ENCODE results near the gene FOXP1.

The FOXP1 gene

DNA sequence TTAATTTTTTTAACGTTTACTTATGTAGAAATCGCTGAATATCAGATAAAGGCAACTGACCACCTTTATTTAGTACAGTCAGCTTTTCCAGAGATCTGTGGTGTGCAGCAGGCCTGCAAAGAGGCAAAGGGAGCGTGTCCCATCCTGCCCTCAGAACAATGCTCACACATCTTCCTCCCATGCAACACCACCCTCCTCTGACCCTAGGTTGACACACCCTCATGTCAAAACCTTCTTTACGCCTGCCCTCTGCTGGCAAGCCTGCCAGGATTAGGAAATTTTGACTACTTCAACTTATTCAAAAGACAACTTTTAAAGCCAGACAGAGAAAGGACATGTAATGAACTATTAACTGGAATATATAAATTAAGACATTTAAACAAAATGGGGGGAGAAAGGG, 513.7 kb downstream of the FOXP1 start:
- no peak for DNase-seq (ENCODE audit: extremely low read depth, insufficient read length)
- no peak overlapping the region for H3K4me3 ChIP-seq (replicated peaks; ENCODE audit: low read depth, low read length)
- TF ChIP-seq CTCF (IDR thresholded peaks at IDR 0.05; ENCODE audit: insufficient read depth, low read length, poor library complexity, severe bottlenecking) = peak; percentile 31

DNA sequence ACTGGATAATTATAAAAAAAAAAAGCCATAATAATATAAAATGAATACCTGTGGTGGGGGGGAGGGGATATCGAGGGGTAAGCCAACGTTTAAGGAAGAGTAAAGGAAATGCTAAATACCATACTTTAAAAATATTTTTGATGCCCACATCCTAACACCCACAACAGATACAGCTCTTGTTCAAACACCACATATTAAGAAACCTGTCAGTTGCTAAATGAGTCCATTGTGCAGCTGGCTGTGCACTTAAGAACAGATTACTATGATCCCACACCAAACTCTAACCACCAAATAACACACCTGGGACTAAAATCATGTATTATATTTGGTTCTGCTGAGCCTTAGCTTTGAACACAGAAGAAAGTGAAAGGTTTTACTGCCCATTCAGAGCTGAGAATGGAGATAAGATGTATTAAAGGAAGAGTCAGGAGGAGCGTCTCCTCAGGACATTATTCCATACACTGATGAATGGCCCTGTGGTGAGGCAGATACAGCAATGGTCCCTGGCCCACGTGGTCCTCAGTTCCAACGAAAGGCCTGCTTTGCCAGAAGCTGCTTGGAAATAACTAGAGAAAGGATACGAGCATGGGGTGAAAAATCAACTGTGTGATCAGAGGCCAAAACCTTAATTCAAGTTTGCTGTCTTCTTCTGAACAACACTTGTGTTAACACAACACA, 515.4 kb downstream of the FOXP1 start:
- H3K4me3 ChIP-seq (replicated peaks; ENCODE audit: low read depth, low read length) = no peak overlapping the region
- TF ChIP-seq CTCF (IDR thresholded peaks at IDR 0.05; ENCODE audit: insufficient read depth, low read length, poor library complexity, severe bottlenecking) = no peak
- H3K36me3 ChIP-seq (ENCODE audit: control insufficient read depth, insufficient read depth, low read length) = no peaks in the 10 kb centered on the region
- DNase-seq (ENCODE audit: extremely low read depth, insufficient read length) = no peak
- H3K27me3 ChIP-seq (replicated peaks; ENCODE audit: control insufficient read depth, insufficient read depth, low read length) = no peaks in the 10 kb centered on the region; the same call in none of the 2 replicates

More for the DNA sequence above, 513.7 kb downstream of the FOXP1 start:
- H3K36me3 ChIP-seq (ENCODE audit: control insufficient read depth, insufficient read depth, low read length) = no peaks in the 10 kb centered on the region
- no peaks in the 10 kb centered on the region; the same call in 1 of the 2 replicates for H3K27me3 ChIP-seq (replicated peaks; ENCODE audit: control insufficient read depth, insufficient read depth, low read length)

GRCh38 chr3:71066849-71067261, 516.7 kb downstream of the FOXP1 start:
- H3K27me3 ChIP-seq (replicated peaks; ENCODE audit: control insufficient read depth, insufficient read depth, low read length) = no peaks in the 10 kb centered on the region; the same call in none of the 2 replicates
- no peaks in the 10 kb centered on the region for H3K36me3 ChIP-seq (ENCODE audit: control insufficient read depth, insufficient read depth, low read length)
- no peak for DNase-seq (ENCODE audit: extremely low read depth, insufficient read length)
- no peak overlapping the region for H3K4me3 ChIP-seq (replicated peaks; ENCODE audit: low read depth, low read length)
- TF ChIP-seq CTCF (IDR thresholded peaks at IDR 0.05; ENCODE audit: insufficient read depth, low read length, poor library complexity, severe bottlenecking) = no peak

DNA sequence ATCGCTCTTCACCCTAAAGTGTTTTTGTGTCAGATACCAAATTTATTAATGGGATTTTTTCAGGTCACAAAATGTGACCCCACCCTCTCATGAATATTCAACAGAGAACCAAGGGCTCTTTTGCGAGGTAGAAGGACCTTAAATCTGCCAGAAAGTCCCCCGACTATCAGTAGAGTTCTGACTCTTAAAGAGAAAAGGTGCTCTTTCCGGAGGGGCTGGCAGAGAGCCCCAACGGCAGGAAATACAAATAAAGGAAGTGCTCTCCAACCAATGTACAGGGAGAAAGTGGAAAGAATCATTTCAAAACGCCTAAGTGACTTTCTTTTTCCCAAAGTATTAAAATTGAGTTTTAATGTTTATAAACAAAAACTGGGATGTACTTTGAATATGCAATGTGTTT, 517.2 kb downstream of the FOXP1 start:
- no peak for TF ChIP-seq CTCF (IDR thresholded peaks at IDR 0.05; ENCODE audit: insufficient read depth, low read length, poor library complexity, severe bottlenecking)
- no peak for DNase-seq (ENCODE audit: extremely low read depth, insufficient read length)
- Histone ChIP-seq H3K36me3 (ENCODE audit: control insufficient read depth, insufficient read depth, low read length) (no peaks in the 10 kb centered on the region), H3K4me3 (replicated peaks; ENCODE audit: low read depth, low read length) (no peak overlapping the region), H3K27me3 (replicated peaks; ENCODE audit: control insufficient read depth, insufficient read depth, low read length) (no peaks in the 10 kb centered on the region; the same call in none of the 2 replicates)

- Histone ChIP-seq H3K27me3 (replicated peaks; ENCODE audit: control insufficient read depth, insufficient read depth, low read length) (no peaks in the 10 kb centered on the region; the same call in none of the 2 replicates), H3K36me3 (ENCODE audit: control insufficient read depth, insufficient read depth, low read length) (no peaks in the 10 kb centered on the region), H3K4me3 (replicated peaks; ENCODE audit: low read depth, low read length) (no peak overlapping the region)
- no peak for DNase-seq (ENCODE audit: extremely low read depth, insufficient read length)
- no peak for TF ChIP-seq CTCF (IDR thresholded peaks at IDR 0.05; ENCODE audit: insufficient read depth, low read length, poor library complexity, severe bottlenecking)
These were observed 517.8 kb downstream of the FOXP1 start for GRCh38 chr3:71065764-71066013.
